Left ventricle myocardium inferior (tissue), 1 donor: ENCODE measurements around the gene SGMS1. TPM values are rescaled to one million over a fixed set of nuclear protein-coding genes. Genes with fewer than 3 reads are reported as not detected.

Experiments
- DNase-seq: peaks from one replicate; pipeline ENCODE4 v3.0.0-alpha.2; 2020
- H3K27ac ChIP-seq: fragments of 200-600 bp; replicated peaks from 2 replicates; pipeline ENCODE4 v1.8.0; 2021
- H3K27me3 ChIP-seq: fragments of 200-600 bp; 2 replicates; pipeline ENCODE4 v1.8.0; 2021; ENCODE audit warnings: low read depth
- H3K36me3 ChIP-seq: fragments of 200-600 bp; 2 replicates; pipeline ENCODE4 v1.8.0; 2021
- H3K4me1 ChIP-seq: fragments of 200-600 bp; 2 replicates; pipeline ENCODE4 v1.8.0; 2021
- H3K4me3 ChIP-seq: fragments of 200-600 bp; 2 replicates; pipeline ENCODE4 v1.8.0; 2021; ENCODE audit warnings: mild to moderate bottlenecking, moderate library complexity
- H3K9me3 ChIP-seq: fragments of 200-600 bp; replicated peaks from 2 replicates; pipeline ENCODE4 v1.8.0; 2021
- CTCF ChIP-seq: fragments of 200-600 bp; IDR thresholded peaks from 2 replicates; pipeline ENCODE4 v1.8.0; 2021; ENCODE audit warnings: antibody characterized with exemption, mild to moderate bottlenecking, borderline replicate concordance
- intact Hi-C: fragments of 100-400 bp; cut with micrococcal nuclease; formaldehyde crosslinking; loops from one replicate; pipeline ENCODE4 v1.11.0; 2022
- total RNA-seq: library from RNA; stranded (reverse); fragmentation: NEBNext Ultra II Directional; extraction: Animal tissue kit (Norgen Biotek cat#: 25700); gene quantifications from one replicate; pipeline ENCODE4 v1.2.1, GENCODE V29; 2021
- donor health status: DM: no; HTN: yes; CAD: no; lungs with severe emphysema.

SGMS1 gene
- total RNA-seq, 1 donor from 2014 or later: 18.6 TPM

- peaks cover 27% of the 10 kb centered on the region for H3K9me3 ChIP-seq
- H3K27me3 ChIP-seq: no peaks in the 10 kb centered on the region
- no peak for DNase-seq
- TF ChIP-seq CTCF: no peak
- peaks cover 4% of the 10 kb centered on the region for H3K36me3 ChIP-seq
- no peaks in the 10 kb centered on the region for H3K4me1 ChIP-seq
- no peak overlapping the region for H3K27ac ChIP-seq
- H3K4me3 ChIP-seq: no peak overlapping the region
- intact Hi-C loops: no loop called here
Measured at GRCh38 chr10:50480054-50481007, 143.4 kb downstream of the SGMS1 start.

GRCh38 chr10:50477287-50478203 is 146.2 kb downstream of the SGMS1 start:
- no peak for DNase-seq
- Histone ChIP-seq H3K4me1 (peaks cover 16% of the 10 kb centered on the region), H3K36me3 (peaks cover 4% of the 10 kb centered on the region), H3K9me3 (peaks cover 5% of the 10 kb centered on the region), H3K27ac (no peak overlapping the region), H3K4me3 (no peak overlapping the region), H3K27me3 (no peaks in the 10 kb centered on the region)
- intact Hi-C loops: no loop called here
- no peak for TF ChIP-seq CTCF

GRCh38 chr10:50473756-50474155 is 150.0 kb downstream of the SGMS1 start:
- no peak overlapping the region for H3K4me3 ChIP-seq
- no peak for DNase-seq
- H3K36me3 ChIP-seq: peaks cover 4% of the 10 kb centered on the region
- H3K9me3 ChIP-seq: peaks cover 5% of the 10 kb centered on the region
- H3K4me1 ChIP-seq: peaks cover 50% of the 10 kb centered on the region
- no peak overlapping the region for H3K27ac ChIP-seq
- no peaks in the 10 kb centered on the region for H3K27me3 ChIP-seq
- TF ChIP-seq CTCF: no peak
- intact Hi-C loops: no loop called here

GRCh38 chr10:50472914-50473313 is 150.8 kb downstream of the SGMS1 start:
- Histone ChIP-seq H3K27me3 (no peaks in the 10 kb centered on the region), H3K27ac (no peak overlapping the region), H3K4me3 (no peak overlapping the region), H3K4me1 (peaks cover 58% of the 10 kb centered on the region), H3K36me3 (peaks cover 4% of the 10 kb centered on the region), H3K9me3 (peaks cover 5% of the 10 kb centered on the region)
- intact Hi-C loops: no loop called here
- no peak for DNase-seq
- TF ChIP-seq CTCF: no peak

- Histone ChIP-seq H3K27ac (no peak overlapping the region), H3K27me3 (no peaks in the 10 kb centered on the region), H3K9me3 (no peaks in the 10 kb centered on the region), H3K4me1 (peaks cover 68% of the 10 kb centered on the region), H3K4me3 (no peak overlapping the region), H3K36me3 (no peaks in the 10 kb centered on the region)
- no peak for TF ChIP-seq CTCF
- no peak for DNase-seq
- intact Hi-C loops: no loop called here
Measured at GRCh38 chr10:50471583-50471975, 152.2 kb downstream of the SGMS1 start.
